A172 (cell line): ENCODE results near the gene KNDC1. TPM values are rescaled to one million over a fixed set of nuclear protein-coding genes. Genes with fewer than 3 reads are reported as not detected.

ENCODE experiments used
- DNase-seq: peaks from one replicate; pipeline ENCODE4 v3.0.0-alpha.2; 2015; ENCODE audit warnings: low spot score
- total RNA-seq: library from RNA; depleted of rRNA; stranded (reverse); fragments of >200 nt; shearing (Covaris generic); gene quantifications from 2 replicates; pipeline ENCODE4 v1.2.3, GENCODE V29; 2014

The KNDC1 gene
- total RNA-seq, 1 experiment from 2014 or later, result 3.2 TPM

GRCh38 chr10:133239990-133240389 lies 80.0 kb downstream of the KNDC1 start:
- no peak for DNase-seq

- DNase-seq, result no peak
Observed at GRCh38 chr10:133241501-133242205, 81.6 kb downstream of the KNDC1 start.

- DNase-seq, result peak; percentile 38
Observed at GRCh38 chr10:133242611-133243356, 82.8 kb downstream of the KNDC1 start.

GRCh38 chr10:133243593-133243992 lies 83.6 kb downstream of the KNDC1 start:
- no peak for DNase-seq

GRCh38 chr10:133245439-133246235 lies 85.6 kb downstream of the KNDC1 start:
- DNase-seq, result peak; percentile 32

GRCh38 chr10:133246236-133246626 lies 86.2 kb downstream of the KNDC1 start:
- no peak for DNase-seq

GRCh38 chr10:133247681-133248333 lies 87.8 kb downstream of the KNDC1 start:
- no peak for DNase-seq

- no peak for DNase-seq
Observed at GRCh38 chr10:133248334-133248715, 88.3 kb downstream of the KNDC1 start.

- no peak for DNase-seq
Observed at GRCh38 chr10:133249094-133249780, 89.2 kb downstream of the KNDC1 start.

GRCh38 chr10:133249975-133250754 lies 90.1 kb downstream of the KNDC1 start:
- DNase-seq, result no peak

GRCh38 chr10:133251388-133252222 lies 91.6 kb downstream of the KNDC1 start:
- no peak for DNase-seq

- DNase-seq, result no peak
Observed at GRCh38 chr10:133252223-133252552, 92.2 kb downstream of the KNDC1 start.

- DNase-seq, result no peak
Observed at GRCh38 chr10:133253361-133253955, 93.4 kb downstream of the KNDC1 start.

GRCh38 chr10:133254421-133255120 lies 94.6 kb downstream of the KNDC1 start:
- DNase-seq, result no peak

GRCh38 chr10:133255323-133255722 lies 95.3 kb downstream of the KNDC1 start:
- DNase-seq, result no peak

- no peak for DNase-seq
Observed at GRCh38 chr10:133257489-133258065, 97.6 kb downstream of the KNDC1 start.

GRCh38 chr10:133258066-133258817 lies 98.2 kb downstream of the KNDC1 start:
- peak; percentile 19 for DNase-seq
